ENCODE results near the gene FSTL5. TPM values are rescaled to one million over a fixed set of nuclear protein-coding genes. Genes with fewer than 3 reads are reported as not detected.

The FSTL5 gene
- total and polyA plus RNA-seq, 10 of the 15 experiments (the other 5 are each of a cell fraction or from before 2014, with no cell fraction given), result 0.04 to 2.4 (median 0.08) TPM; not detected in 4

- TF ChIP-seq REST (IDR thresholded peaks at IDR 0.05; ENCODE audit: low read depth, low read length) (no peak), MTA3 (IDR thresholded peaks at IDR 0.05; ENCODE audit: borderline replicate concordance, low read length) (no peak), SMAD1 (IDR thresholded peaks at IDR 0.05; ENCODE audit: low read depth, partially characterized antibody) (no peak), PAX8 (IDR thresholded peaks at IDR 0.05) (no peak)
These were observed 23.6 kb downstream of the FSTL5 start (continued) for GRCh38 chr4:162140051-162140683.

GRCh38 chr4:162139412-162139811 is 24.4 kb downstream of the FSTL5 start:
- BruUV-seq (replicated peaks), result no TSS peak
- POLR2A ChIA-PET, result no interaction called here
- no peak for TF ChIP-seq E2F4 (IDR thresholded peaks at IDR 0.05; ENCODE audit: low read depth, low read length)
- TF ChIP-seq CREM (IDR thresholded peaks at IDR 0.05; ENCODE audit: low read depth), result no peak
- TF ChIP-seq FOXK2 (IDR thresholded peaks at IDR 0.05), result no peak
- TF ChIP-seq CREB1 (IDR thresholded peaks at IDR 0.05; ENCODE audit: low read depth), result no peak
- TF ChIP-seq KLF5 (IDR thresholded peaks at IDR 0.05; ENCODE audit: partially characterized antibody), result no peak
- TF ChIP-seq TARDBP (IDR thresholded peaks at IDR 0.05; ENCODE audit: borderline replicate concordance), result no peak
- no peak for TF ChIP-seq ZNF384 (IDR thresholded peaks at IDR 0.05; ENCODE audit: borderline replicate concordance, low read depth, low read length)
- TF ChIP-seq ATF2 (IDR thresholded peaks at IDR 0.05; ENCODE audit: low read length), result no peak
- TF ChIP-seq ZBED1 (IDR thresholded peaks at IDR 0.05; ENCODE audit: borderline replicate concordance), result no peak
- no peak for TF ChIP-seq TAF1 (IDR thresholded peaks at IDR 0.05; ENCODE audit: borderline replicate concordance, low read depth, low read length)
- no peak for TF ChIP-seq ZNF24 (IDR thresholded peaks at IDR 0.05)
- TF ChIP-seq JUND (IDR thresholded peaks at IDR 0.05; ENCODE audit: low read depth, low read length), result no peak
- TF ChIP-seq SIX5 (IDR thresholded peaks at IDR 0.05; ENCODE audit: low read depth, low read length, severe bottlenecking), result no peak

More at GRCh38 chr4:162139412-162139811, 24.4 kb downstream of the FSTL5 start:
- no peak for FAIRE-seq
- in situ Hi-C loops (cut with MboI), result no loop called here
- Histone ChIP-seq H3K4me2 (ENCODE audit: control insufficient read depth, insufficient read depth) (no peak overlapping the region), H3K4me3 (no peak overlapping the region), H3K27me3 (replicated peaks in 1 of 2; ENCODE audit: control insufficient read depth in 2 of 2, insufficient read depth in 2 of 2, low read length in 1 of 2) (no peaks in the 10 kb centered on the region), H2AFZ (ENCODE audit: control insufficient read depth, low read depth, low read length) (no peak overlapping the region), H3K9me3 (replicated peaks; ENCODE audit: control insufficient read depth, insufficient read depth, low read length) (no peaks in the 10 kb centered on the region), H3K36me3 (ENCODE audit: control insufficient read depth in 2 of 2, insufficient read depth in 2 of 2, low read length in 1 of 2) (no peaks in the 10 kb centered on the region), H3K27ac (ENCODE audit: control insufficient read depth, insufficient read depth) (no peak overlapping the region), H3K9ac (ENCODE audit: control insufficient read depth, insufficient read depth, low read length) (no peak overlapping the region), H3K4me1 (ENCODE audit: control insufficient read depth, insufficient read depth, low read length) (no peaks in the 10 kb centered on the region), H3K79me2 (ENCODE audit: control insufficient read depth, insufficient read depth, low read length) (no peaks in the 10 kb centered on the region), H4K20me1 (ENCODE audit: control insufficient read depth, insufficient read depth) (no peaks in the 10 kb centered on the region)
- no peak for ATAC-seq
- ChIA-PET RAD21 (ENCODE audit: unreplicated experiment) (no interaction called here), CTCF (no interaction called here), SMC1A (ENCODE audit: uncharacterized antibody, unreplicated experiment) (no interaction called here)
- intact Hi-C loops (cut with micrococcal nuclease; ENCODE audit: unreplicated experiment), result no loop called here
- no peak for DNase-seq (ENCODE audit: low read depth, low spot score)
- WGBS (ENCODE audit: insufficient coverage, insufficient replicate concordance, low lambda C conversion rate, missing lambda C conversion rate), result 0% methylated on average over 2 of the region's 2 CpGs

All from GM12878 (cell line).